Activated CD4-positive, alpha-beta T cell treated with anti-CD3 and anti-CD28 coated beads, Interleukin-2, amount 10 ng/mL, durations not matched to agents 7 days and 5 days (primary cell): ENCODE data around the gene ACAD9. TPM values are rescaled to one million over a fixed set of nuclear protein-coding genes. Genes with fewer than 3 reads are reported as not detected.
A peak's percentile ranks its signal among the peaks of the same experiment; 100 is the strongest.
"Not testable (repeated sequence)": the region's sequence is repeated elsewhere in the genome, so short reads cannot be mapped to it uniquely, and the experiment has no call there.

Source experiments
- CTCF ChIA-PET: fragments of 350-600 bp; sonication (Branson Sonifier 250); formaldehyde crosslinking; loops from one replicate; lab custom pipeline; 2021; ENCODE audit warnings: antibody characterized with exemption; lab: Charles Lee
- POLR2A ChIA-PET: fragments of 350-600 bp; sonication (Branson Sonifier 250); formaldehyde crosslinking; loops from one replicate; lab custom pipeline; 2021; ENCODE audit warnings: antibody characterized with exemption; lab: Charles Lee
- DNase-seq: peaks from one replicate; pipeline ENCODE4 v3.0.0-alpha.2; 2020
- H3K27ac Mint-ChIP-seq: one replicate; pipeline ENCODE4 v1.8.0; 2021; ENCODE audit warnings: mild to moderate bottlenecking, moderate library complexity, mixed read lengths
- H3K27me3 Mint-ChIP-seq: one replicate; pipeline ENCODE4 v1.8.0; 2021; ENCODE audit warnings: mixed read lengths
- H3K36me3 Mint-ChIP-seq: one replicate; pipeline ENCODE4 v1.8.0; 2021; ENCODE audit warnings: low read depth, mixed read lengths
- H3K4me1 Mint-ChIP-seq: one replicate; pipeline ENCODE4 v1.8.0; 2021; ENCODE audit warnings: mixed read lengths
- H3K4me3 Mint-ChIP-seq: one replicate; pipeline ENCODE4 v1.8.0; 2021; ENCODE audit warnings: mild to moderate bottlenecking, moderate library complexity, mixed read lengths
- H3K9me3 Mint-ChIP-seq: one replicate; pipeline ENCODE4 v1.8.0; 2021; ENCODE audit warnings: mixed read lengths
- total RNA-seq, 2 experiments: library from RNA; stranded (reverse); gene quantifications; one replicate each; pipeline ENCODE4 v1.2.3, GENCODE V29; 2021

ACAD9 gene
- total RNA-seq, 2 experiments from 2014 or later: 74.7 to 77.4 TPM

- H3K9me3 Mint-ChIP-seq: no peaks in the 10 kb centered on the region
- H3K4me3 Mint-ChIP-seq: peak overlapping the region; percentile 91
- ChIA-PET POLR2A (interaction anchor here (1.3 kb wide), 1 partner anchor 91 kb away, joined by 3 read pairs; no protein-coding TSS in a partner anchor), CTCF (interaction anchor here (0.5 to 2.9 kb wide), 6 partner anchors 10 to 262 kb away, joined by 3 to 13 read pairs (median 4); no protein-coding TSS in a partner anchor)
- no peaks in the 10 kb centered on the region for H3K27me3 Mint-ChIP-seq
- no peak for DNase-seq
- peaks cover 61% of the 10 kb centered on the region for H3K4me1 Mint-ChIP-seq
- H3K36me3 Mint-ChIP-seq: peaks cover 30% of the 10 kb centered on the region
- H3K27ac Mint-ChIP-seq: peak overlapping the region; percentile 98
These were observed 571 bp downstream of the ACAD9 start for GRCh38 chr3:128879991-128880390.

- POLR2A ChIA-PET: not testable (repeated sequence)
- H3K36me3 Mint-ChIP-seq: peaks cover 31% of the 10 kb centered on the region
These were observed 1.0 kb downstream of the ACAD9 start for GRCh38 chr3:128880455-128880854.

GRCh38 chr3:128881576-128881975 lies 2.2 kb downstream of the ACAD9 start:
- Mint-ChIP-seq H3K9me3 (no peaks in the 10 kb centered on the region), H3K36me3 (peaks cover 31% of the 10 kb centered on the region), H3K4me3 (peak overlapping the region; percentile 21), H3K27ac (no peak overlapping the region), H3K4me1 (peaks cover 52% of the 10 kb centered on the region), H3K27me3 (no peaks in the 10 kb centered on the region)
- CTCF ChIA-PET: interaction anchor here (0.6 kb wide), 1 partner anchor 11 kb away, joined by 3 read pairs; no protein-coding TSS in a partner anchor
- POLR2A ChIA-PET: no interaction called here
- DNase-seq: no peak

More at GRCh38 chr3:128880455-128880854, 1.0 kb downstream of the ACAD9 start:
- peak overlapping the region; percentile 98 for H3K27ac Mint-ChIP-seq
- CTCF ChIA-PET: interaction anchor here (0.9 to 1.3 kb wide), 3 partner anchors 9 to 223 kb away, joined by 3 to 4 read pairs (median 3); no protein-coding TSS in a partner anchor
- DNase-seq, H3K9me3 Mint-ChIP-seq, H3K27me3 Mint-ChIP-seq: not testable (repeated sequence)
- H3K4me1 Mint-ChIP-seq: peaks cover 59% of the 10 kb centered on the region
- peak overlapping the region; percentile 91 for H3K4me3 Mint-ChIP-seq

GRCh38 chr3:128882719-128883118 lies 3.3 kb downstream of the ACAD9 start:
- POLR2A ChIA-PET: no interaction called here

GRCh38 chr3:128884992-128885391 lies 5.6 kb downstream of the ACAD9 start:
- no peak for DNase-seq
- Mint-ChIP-seq H3K27ac (no peak overlapping the region), H3K9me3 (no peaks in the 10 kb centered on the region), H3K27me3 (no peaks in the 10 kb centered on the region), H3K4me3 (no peak overlapping the region), H3K4me1 (peaks cover 35% of the 10 kb centered on the region), H3K36me3 (peaks cover 28% of the 10 kb centered on the region)
- CTCF ChIA-PET: no interaction called here
- POLR2A ChIA-PET: no interaction called here

More at GRCh38 chr3:128882719-128883118, 3.3 kb downstream of the ACAD9 start:
- no peak for DNase-seq
- peak overlapping the region; percentile 44 for H3K4me3 Mint-ChIP-seq
- H3K36me3 Mint-ChIP-seq: peaks cover 36% of the 10 kb centered on the region
- CTCF ChIA-PET: interaction anchor here (0.6 to 1.2 kb wide), 3 partner anchors 10 to 19 kb away, joined by 5 to 8 read pairs (median 6); no protein-coding TSS in a partner anchor
- H3K27me3 Mint-ChIP-seq: no peaks in the 10 kb centered on the region
- H3K27ac Mint-ChIP-seq: no peak overlapping the region
- H3K4me1 Mint-ChIP-seq: peaks cover 47% of the 10 kb centered on the region
- no peaks in the 10 kb centered on the region for H3K9me3 Mint-ChIP-seq

GRCh38 chr3:128889139-128889894 lies 9.9 kb downstream of the ACAD9 start:
- Mint-ChIP-seq H3K36me3 (peaks cover 23% of the 10 kb centered on the region), H3K27me3 (no peaks in the 10 kb centered on the region), H3K4me3 (no peak overlapping the region), H3K9me3 (no peaks in the 10 kb centered on the region), H3K4me1 (peaks cover under 1% of the 10 kb centered on the region), H3K27ac (no peak overlapping the region)
- ChIA-PET POLR2A (no interaction called here), CTCF (interaction anchor here (0.7 to 1.0 kb wide), 2 partner anchors 10 to 138 kb away, joined by 3 read pairs; partner anchors contain the start of gene ACAD9)
- DNase-seq: no peak

- DNase-seq: no peak
- H3K9me3 Mint-ChIP-seq: no peaks in the 10 kb centered on the region
- ChIA-PET POLR2A (no interaction called here), CTCF (interaction anchor here (1.4 kb wide), 1 partner anchor 215 kb away, joined by 3 read pairs; no protein-coding TSS in a partner anchor)
- peak overlapping the region; percentile 36 for H3K27ac Mint-ChIP-seq
- H3K36me3 Mint-ChIP-seq: peaks cover 54% of the 10 kb centered on the region
- H3K4me1 Mint-ChIP-seq: peaks cover 5% of the 10 kb centered on the region
- no peaks in the 10 kb centered on the region for H3K27me3 Mint-ChIP-seq
- H3K4me3 Mint-ChIP-seq: no peak overlapping the region
These were observed 16.6 kb downstream of the ACAD9 start for GRCh38 chr3:128895843-128896697.

GRCh38 chr3:128902426-128902825 lies 23.0 kb downstream of the ACAD9 start:
- no peaks in the 10 kb centered on the region for H3K27me3 Mint-ChIP-seq
- H3K4me1 Mint-ChIP-seq: peaks cover 1% of the 10 kb centered on the region
- ChIA-PET POLR2A (no interaction called here), CTCF (interaction anchor here (1.5 kb wide), 1 partner anchor 24 kb away, joined by 4 read pairs; no protein-coding TSS in a partner anchor)
- H3K36me3 Mint-ChIP-seq: peaks cover 59% of the 10 kb centered on the region
- no peak for DNase-seq
- H3K27ac Mint-ChIP-seq: no peak overlapping the region
- H3K4me3 Mint-ChIP-seq: no peak overlapping the region
- no peaks in the 10 kb centered on the region for H3K9me3 Mint-ChIP-seq

- DNase-seq: no peak
- Mint-ChIP-seq H3K36me3 (peaks cover 53% of the 10 kb centered on the region), H3K4me3 (no peak overlapping the region), H3K9me3 (no peaks in the 10 kb centered on the region), H3K27ac (no peak overlapping the region), H3K27me3 (no peaks in the 10 kb centered on the region), H3K4me1 (no peaks in the 10 kb centered on the region)
- ChIA-PET CTCF (interaction anchor here (0.6 to 1.5 kb wide), 2 partner anchors 25 to 69 kb away, joined by 3 to 4 read pairs; no protein-coding TSS in a partner anchor), POLR2A (no interaction called here)
These were observed 24.1 kb downstream of the ACAD9 start for GRCh38 chr3:128903501-128903900.

- ChIA-PET POLR2A (no interaction called here), CTCF (interaction anchor here (1.5 kb wide), 1 partner anchor 13 kb away, joined by 3 read pairs; no protein-coding TSS in a partner anchor)
- H3K36me3 Mint-ChIP-seq: peaks cover 33% of the 10 kb centered on the region
- no peaks in the 10 kb centered on the region for H3K9me3 Mint-ChIP-seq
- no peak for DNase-seq
- H3K27ac Mint-ChIP-seq: no peak overlapping the region
- H3K4me1 Mint-ChIP-seq: no peaks in the 10 kb centered on the region
- H3K4me3 Mint-ChIP-seq: no peak overlapping the region
- no peaks in the 10 kb centered on the region for H3K27me3 Mint-ChIP-seq
These were observed 26.8 kb downstream of the ACAD9 start for GRCh38 chr3:128906031-128906803.

GRCh38 chr3:128906804-128907525 lies 27.5 kb downstream of the ACAD9 start:
- POLR2A ChIA-PET: no interaction called here
- CTCF ChIA-PET: no interaction called here
- H3K4me3 Mint-ChIP-seq: no peak overlapping the region
- no peaks in the 10 kb centered on the region for H3K4me1 Mint-ChIP-seq
- no peak for DNase-seq
- peaks cover 32% of the 10 kb centered on the region for H3K36me3 Mint-ChIP-seq
- H3K9me3 Mint-ChIP-seq: no peaks in the 10 kb centered on the region
- no peak overlapping the region for H3K27ac Mint-ChIP-seq
- no peaks in the 10 kb centered on the region for H3K27me3 Mint-ChIP-seq
